HepG2 (cell line): ENCODE measurements around the gene CMIP. TPM values are rescaled to one million over a fixed set of nuclear protein-coding genes. Genes with fewer than 3 reads are reported as not detected.

Experiments used
- ARNT ChIP-seq: fragments of 450-650 bp; IDR thresholded peaks from 2 replicates; pipeline ENCODE4 v1.6.1; 2017
- ARNTL ChIP-seq: sonication (generic); formaldehyde crosslinking; IDR thresholded peaks from 2 replicates; pipeline ENCODE4 v1.4.0; 2020; ENCODE audit warnings: mild to moderate bottlenecking, missing genetic modification reagents
- ATM ChIP-seq: fragments of 450-650 bp; IDR thresholded peaks from 2 replicates; pipeline ENCODE4 v1.7.1; 2017; ENCODE audit warnings: mild to moderate bottlenecking, borderline replicate concordance
- CSRNP2 ChIP-seq: sonication (generic); formaldehyde crosslinking; conservative IDR thresholded peaks from 2 replicates; pipeline ENCODE4 v1.8.0; 2022; ENCODE audit warnings: low read depth, missing genetic modification reagents
- ELF1 ChIP-seq: sonication (generic); formaldehyde crosslinking; IDR thresholded peaks from 2 replicates; pipeline ENCODE4 v1.4.0; 2020; ENCODE audit warnings: missing genetic modification reagents
- ELF4 ChIP-seq: sonication (generic); formaldehyde crosslinking; IDR thresholded peaks from 2 replicates; pipeline ENCODE4 v1.5.0; 2020; ENCODE audit warnings: missing genetic modification reagents, mild to moderate bottlenecking, moderate library complexity, borderline replicate concordance
- GATA4 ChIP-seq: sonication (generic); IDR thresholded peaks from 2 replicates; pipeline ENCODE4 v1.6.1; 2016; ENCODE audit warnings: antibody characterized with exemption, low read depth, borderline replicate concordance
- GPN1 ChIP-seq: sonication (generic); formaldehyde crosslinking; IDR thresholded peaks from 2 replicates; pipeline ENCODE4 v1.5.1; 2020; ENCODE audit warnings: missing genetic modification reagents, borderline replicate concordance
- HDAC6 ChIP-seq: fragments of 200-600 bp; sonication (generic); IDR thresholded peaks from 2 replicates; pipeline ENCODE4 v1.7.0; 2017; ENCODE audit warnings: mild to moderate bottlenecking, antibody characterized with exemption, low read length, low read depth
- IKZF4 ChIP-seq: sonication (generic); formaldehyde crosslinking; IDR thresholded peaks from 2 replicates; pipeline ENCODE4 v1.5.1; 2020; ENCODE audit warnings: borderline replicate concordance, mild to moderate bottlenecking, low read depth, missing genetic modification reagents; ENCODE audit errors: not compliant biosample characterization
- NFYC ChIP-seq: IDR thresholded peaks from 2 replicates; pipeline ENCODE4 v1.6.1; 2016; ENCODE audit warnings: missing genetic modification reagents, missing compliant biosample characterization
- NR2C2 ChIP-seq: sonication (generic); formaldehyde crosslinking; IDR thresholded peaks from 2 replicates; pipeline ENCODE4 v1.4.0; 2020; ENCODE audit warnings: missing genetic modification reagents, mild to moderate bottlenecking, moderate library complexity, borderline replicate concordance
- PAXIP1 ChIP-seq: sonication (generic); formaldehyde crosslinking; conservative IDR thresholded peaks from 2 replicates; pipeline ENCODE4 v1.4.0; 2020; ENCODE audit warnings: mild to moderate bottlenecking, missing genetic modification reagents, moderate library complexity
- RBM39 ChIP-seq: fragments of 200-400 bp; formaldehyde crosslinking; IDR thresholded peaks from one replicate; pipeline ENCODE4 v1.6.1; 2018; ENCODE audit warnings: antibody characterized with exemption, mild to moderate bottlenecking, low read depth, low read length; ENCODE audit not compliant: poor library complexity, severe bottlenecking
- RFXANK ChIP-seq: IDR thresholded peaks from 2 replicates; pipeline ENCODE4 v1.6.1; 2016
- SMAD3 ChIP-seq: sonication (generic); formaldehyde crosslinking; IDR thresholded peaks from 2 replicates; pipeline ENCODE4 v1.4.0; 2020; ENCODE audit warnings: missing genetic modification reagents
- SRSF9 ChIP-seq: fragments of 200-400 bp; formaldehyde crosslinking; IDR thresholded peaks from 2 replicates; pipeline ENCODE4 v1.6.1; 2018; ENCODE audit warnings: borderline replicate concordance, mild to moderate bottlenecking, low read depth, low read length; ENCODE audit not compliant: insufficient read depth, poor library complexity, severe bottlenecking
- STAG1 ChIP-seq: sonication (generic); formaldehyde crosslinking; IDR thresholded peaks from 2 replicates; pipeline ENCODE4 v1.4.0; 2020; ENCODE audit warnings: missing genetic modification reagents
- ZBTB26 ChIP-seq: IDR thresholded peaks from 2 replicates; pipeline ENCODE4 v1.6.1; 2016; ENCODE audit warnings: missing compliant biosample characterization, missing genetic modification reagents, borderline replicate concordance
- ZNF572 ChIP-seq: sonication (generic); formaldehyde crosslinking; IDR thresholded peaks from 2 replicates; pipeline ENCODE4 v1.5.1; 2020; ENCODE audit warnings: mild to moderate bottlenecking, missing genetic modification reagents
- ZNF614 ChIP-seq: IDR thresholded peaks from 2 replicates; pipeline ENCODE4 v1.6.1; 2018; ENCODE audit warnings: missing biosample characterization, missing genetic modification reagents, inconsistent platforms, borderline replicate concordance
- ZNF629 ChIP-seq: sonication (generic); formaldehyde crosslinking; conservative IDR thresholded peaks from 2 replicates; pipeline ENCODE4 v1.5.0; 2020; ENCODE audit warnings: missing genetic modification reagents
- ZNF672 ChIP-seq: sonication (generic); formaldehyde crosslinking; IDR thresholded peaks from 2 replicates; pipeline ENCODE4 v1.8.1; 2022; ENCODE audit warnings: missing genetic modification reagents
- ZNF703 ChIP-seq: sonication (generic); formaldehyde crosslinking; IDR thresholded peaks from 2 replicates; pipeline ENCODE4 v1.5.1; 2020; ENCODE audit warnings: missing genetic modification reagents, mild to moderate bottlenecking, moderate library complexity, borderline replicate concordance
- ZNF713 ChIP-seq: sonication (generic); formaldehyde crosslinking; IDR thresholded peaks from 2 replicates; pipeline ENCODE4 v1.4.0; 2020; ENCODE audit warnings: mild to moderate bottlenecking, missing genetic modification reagents
- ZNF773 ChIP-seq: sonication (generic); formaldehyde crosslinking; IDR thresholded peaks from 2 replicates; pipeline ENCODE4 v1.4.0; 2020; ENCODE audit warnings: missing genetic modification reagents, borderline replicate concordance
- ZSCAN9 ChIP-seq: IDR thresholded peaks from 2 replicates; pipeline ENCODE4 v1.6.1; 2016; ENCODE audit warnings: borderline replicate concordance
- polyA plus RNA-seq, 8 experiments: library from polyadenylated mRNA; depleted of rRNA in 3 of 8; stranded (reverse) in 7 of 8; unstranded in 1 of 8; fragments of >200 nt; fragmentation: Illumina TruSeq in 4 of 8; extraction: Trizol in 4 of 8; gene quantifications; 2 replicates each; pipeline versions ENCODE4 v1.2.1 to v1.2.3, GENCODE V29; 2011 to 2016; ENCODE audit warnings: low read depth in 4 of 8, missing spikeins in 1 of 8, mixed read lengths in 1 of 8; ENCODE audit not compliant: insufficient read depth in 1 of 8
- total RNA-seq, 5 experiments: library from RNA; depleted of rRNA; stranded (reverse); fragments of >200 nt; fragmentation: Illumina TruSeq; extraction: Trizol; gene quantifications; 2 replicates each; pipeline ENCODE4 v1.2.3, GENCODE V29; 2016; ENCODE audit warnings: low read depth in 1 of 5

CMIP gene
- total and polyA plus RNA-seq, 2 of the 13 experiments (the other 11 are each of a cell fraction or from before 2014, with no cell fraction given), result 10.9 to 18.1 TPM

- peak; percentile 30; the same call in 1 of the 2 replicates for TF ChIP-seq PAXIP1
- no peak for TF ChIP-seq NR2C2 (CRISPR knock-in tag)
- no peak for TF ChIP-seq CSRNP2
- TF ChIP-seq ELF4 (CRISPR knock-in tag), result no peak
- TF ChIP-seq STAG1, result peak; percentile 21; the same call in 1 of the 2 replicates
- no peak for TF ChIP-seq HDAC6
- TF ChIP-seq RBM39, result no peak
- TF ChIP-seq SRSF9, result no peak
- TF ChIP-seq ARNTL (CRISPR knock-in tag), result no peak
- TF ChIP-seq ZNF672, result no peak
- TF ChIP-seq GATA4, result no peak
- TF ChIP-seq ZNF703 (CRISPR knock-in tag), result no peak
- no peak for TF ChIP-seq NFYC (CRISPR knock-in tag)
- peak; percentile 43; the same call in 1 of the 2 replicates for TF ChIP-seq ZSCAN9
- no peak for TF ChIP-seq SMAD3 (CRISPR knock-in tag)
- peak; percentile 72; the same call in 1 of the 2 replicates for TF ChIP-seq ZNF614
- TF ChIP-seq ARNT, result no peak
- TF ChIP-seq IKZF4 (CRISPR knock-in tag), result no peak
- no peak for TF ChIP-seq ATM
- no peak for TF ChIP-seq ZNF572
- TF ChIP-seq ELF1 (CRISPR knock-in tag), result peak; percentile 14; the same call in 1 of the 2 replicates
- TF ChIP-seq ZBTB26, result no peak
- no peak for TF ChIP-seq ZNF629 (CRISPR knock-in tag)
- no peak for TF ChIP-seq ZNF713 (CRISPR knock-in tag)
- TF ChIP-seq ZNF773 (CRISPR knock-in tag), result no peak
- no peak for TF ChIP-seq GPN1 (CRISPR knock-in tag)
- TF ChIP-seq RFXANK (CRISPR knock-in tag), result no peak
These were observed 66.8 kb downstream of the CMIP start (continued) for GRCh38 chr16:81511371-81511770.
